ENCODE measurements around the gene FGF5.
"Not testable (repeated sequence)": the region's sequence is repeated elsewhere in the genome, so short reads cannot be mapped to it uniquely, and the experiment has no call there.

Gene FGF5

DNA sequence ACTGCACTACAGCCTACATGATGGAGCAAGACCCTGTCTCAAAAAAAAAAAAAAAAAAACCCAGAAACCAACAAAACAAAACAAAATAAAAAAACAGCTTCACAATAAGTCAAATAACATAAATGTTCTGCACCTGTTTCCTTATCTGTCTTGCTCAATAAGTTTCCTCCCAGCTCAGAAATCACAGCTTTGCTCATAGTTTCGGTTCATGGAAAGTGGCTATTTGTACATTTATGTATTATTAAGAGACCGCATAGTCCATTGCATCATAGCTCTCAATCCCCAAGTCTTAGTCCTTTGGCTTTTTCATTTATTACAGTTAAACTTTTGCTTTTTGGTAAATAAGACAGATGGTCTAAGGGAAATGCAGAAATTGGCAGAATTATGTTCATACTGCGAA, 44.7 kb downstream of the FGF5 start:
- Histone ChIP-seq H3K4me1 (ENCODE audit: insufficient read depth, poor library complexity, severe bottlenecking) (peaks cover 40% of the 10 kb centered on the region), H3K4me3 (ENCODE audit: severe bottlenecking) (no peak overlapping the region), H3K27ac (ENCODE audit: poor library complexity, severe bottlenecking) (no peak overlapping the region), H3K9me3 (ENCODE audit: severe bottlenecking) (no peaks in the 10 kb centered on the region), H3K36me3 (ENCODE audit: low read depth) (no peaks in the 10 kb centered on the region), H3K27me3 (ENCODE audit: insufficient read depth, poor library complexity, severe bottlenecking) (no peaks in the 10 kb centered on the region)
- DNase-seq (ENCODE audit: low spot score) (no peak), ATAC-seq (ENCODE audit: low read depth) (no peak)
- TF ChIP-seq, protein P1, sequence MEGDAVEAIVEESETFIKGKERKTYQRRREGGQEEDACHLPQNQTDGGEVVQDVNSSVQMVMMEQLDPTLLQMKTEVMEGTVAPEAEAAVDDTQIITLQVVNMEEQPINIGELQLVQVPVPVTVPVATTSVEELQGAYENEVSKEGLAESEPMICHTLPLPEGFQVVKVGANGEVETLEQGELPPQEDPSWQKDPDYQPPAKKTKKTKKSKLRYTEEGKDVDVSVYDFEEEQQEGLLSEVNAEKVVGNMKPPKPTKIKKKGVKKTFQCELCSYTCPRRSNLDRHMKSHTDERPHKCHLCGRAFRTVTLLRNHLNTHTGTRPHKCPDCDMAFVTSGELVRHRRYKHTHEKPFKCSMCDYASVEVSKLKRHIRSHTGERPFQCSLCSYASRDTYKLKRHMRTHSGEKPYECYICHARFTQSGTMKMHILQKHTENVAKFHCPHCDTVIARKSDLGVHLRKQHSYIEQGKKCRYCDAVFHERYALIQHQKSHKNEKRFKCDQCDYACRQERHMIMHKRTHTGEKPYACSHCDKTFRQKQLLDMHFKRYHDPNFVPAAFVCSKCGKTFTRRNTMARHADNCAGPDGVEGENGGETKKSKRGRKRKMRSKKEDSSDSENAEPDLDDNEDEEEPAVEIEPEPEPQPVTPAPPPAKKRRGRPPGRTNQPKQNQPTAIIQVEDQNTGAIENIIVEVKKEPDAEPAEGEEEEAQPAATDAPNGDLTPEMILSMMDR (IDR thresholded peaks at IDR 0.05; ENCODE audit: poor library complexity, severe bottlenecking) = no peak

DNA sequence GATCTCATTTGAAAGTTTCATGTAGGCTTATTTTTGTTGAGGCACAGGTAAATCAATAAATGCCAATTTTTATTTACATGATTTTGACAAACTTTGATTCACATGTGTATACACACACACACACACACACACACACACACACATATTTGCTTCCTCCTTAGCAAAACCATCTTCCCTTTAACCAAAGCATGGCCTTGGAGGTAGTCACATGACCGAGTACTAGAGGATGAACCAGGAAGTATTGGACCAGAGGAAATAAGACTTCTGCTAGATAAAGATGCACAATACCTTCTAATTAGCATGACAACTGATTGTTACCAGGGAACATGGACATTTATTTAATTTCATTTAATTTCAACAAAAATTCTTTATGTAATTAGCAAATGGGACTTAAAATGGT, 45.7 kb downstream of the FGF5 start:
- TF ChIP-seq, protein P1 (IDR thresholded peaks at IDR 0.05; ENCODE audit: poor library complexity, severe bottlenecking) = no peak
- DNase-seq (ENCODE audit: low spot score) = no peak
- ATAC-seq (ENCODE audit: low read depth) = no peak
- H3K27me3 ChIP-seq (ENCODE audit: insufficient read depth, poor library complexity, severe bottlenecking) = no peaks in the 10 kb centered on the region
- peaks cover 30% of the 10 kb centered on the region for H3K4me1 ChIP-seq (ENCODE audit: insufficient read depth, poor library complexity, severe bottlenecking)
- H3K36me3 ChIP-seq (ENCODE audit: low read depth) = no peaks in the 10 kb centered on the region
- H3K4me3 ChIP-seq (ENCODE audit: severe bottlenecking) = no peak overlapping the region
- H3K9me3 ChIP-seq (ENCODE audit: severe bottlenecking) = no peaks in the 10 kb centered on the region
- no peak overlapping the region for H3K27ac ChIP-seq (ENCODE audit: poor library complexity, severe bottlenecking)

DNA sequence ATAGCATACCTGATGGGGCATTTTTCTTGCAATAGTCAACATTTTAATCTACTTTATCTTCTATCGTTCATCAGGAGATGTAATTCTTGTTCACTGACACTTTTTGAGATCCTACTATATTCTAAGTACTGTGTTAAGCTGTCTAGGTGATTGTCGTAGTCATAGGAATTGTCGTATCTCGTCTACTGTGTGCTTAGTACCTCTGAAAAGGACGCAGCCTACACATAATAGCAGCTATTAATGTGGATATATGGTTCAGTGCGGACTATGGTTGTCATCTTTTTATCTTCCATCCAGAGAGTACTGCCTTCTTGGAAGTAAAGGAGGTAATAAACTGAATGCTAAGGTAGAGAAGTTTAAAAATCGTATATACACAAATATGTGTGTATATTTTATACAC, 47.2 kb downstream of the FGF5 start:
- H3K4me1 ChIP-seq (ENCODE audit: insufficient read depth, poor library complexity, severe bottlenecking) = peaks cover 15% of the 10 kb centered on the region
- H3K4me3 ChIP-seq (ENCODE audit: severe bottlenecking) = no peak overlapping the region
- H3K36me3 ChIP-seq (ENCODE audit: low read depth) = no peaks in the 10 kb centered on the region
- no peak for DNase-seq (ENCODE audit: low spot score)
- H3K27me3 ChIP-seq (ENCODE audit: insufficient read depth, poor library complexity, severe bottlenecking) = no peaks in the 10 kb centered on the region
- TF ChIP-seq, protein P1 (IDR thresholded peaks at IDR 0.05; ENCODE audit: poor library complexity, severe bottlenecking) = no peak
- no peaks in the 10 kb centered on the region for H3K9me3 ChIP-seq (ENCODE audit: severe bottlenecking)
- H3K27ac ChIP-seq (ENCODE audit: poor library complexity, severe bottlenecking) = no peak overlapping the region
- ATAC-seq (ENCODE audit: low read depth) = no peak

DNA sequence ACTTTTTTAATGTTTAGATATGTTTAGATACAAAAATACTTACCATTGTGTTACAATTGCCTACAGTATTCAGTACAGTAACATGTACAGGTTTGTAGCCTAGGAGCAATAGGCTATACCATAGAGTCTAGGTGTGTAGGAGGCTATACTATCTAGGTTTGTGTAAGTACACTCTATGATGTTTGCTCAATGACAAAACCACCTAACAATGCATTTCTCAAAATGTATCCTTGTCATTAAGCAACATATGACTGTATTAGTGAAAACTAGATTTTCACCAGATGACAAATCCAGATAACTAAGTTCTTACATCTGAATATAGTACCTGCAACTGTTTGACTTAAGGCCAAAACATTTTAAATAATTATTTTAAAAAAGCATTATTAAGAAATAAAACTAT, 49.4 kb downstream of the FGF5 start:
- H3K4me1 ChIP-seq (ENCODE audit: insufficient read depth, poor library complexity, severe bottlenecking); H3K27ac ChIP-seq (ENCODE audit: poor library complexity, severe bottlenecking); H3K9me3 ChIP-seq (ENCODE audit: severe bottlenecking); H3K27me3 ChIP-seq (ENCODE audit: insufficient read depth, poor library complexity, severe bottlenecking); H3K4me3 ChIP-seq (ENCODE audit: severe bottlenecking); H3K36me3 ChIP-seq (ENCODE audit: low read depth); DNase-seq (ENCODE audit: low spot score): not testable (repeated sequence)
- peak; percentile 69 for ATAC-seq (ENCODE audit: low read depth)

DNA sequence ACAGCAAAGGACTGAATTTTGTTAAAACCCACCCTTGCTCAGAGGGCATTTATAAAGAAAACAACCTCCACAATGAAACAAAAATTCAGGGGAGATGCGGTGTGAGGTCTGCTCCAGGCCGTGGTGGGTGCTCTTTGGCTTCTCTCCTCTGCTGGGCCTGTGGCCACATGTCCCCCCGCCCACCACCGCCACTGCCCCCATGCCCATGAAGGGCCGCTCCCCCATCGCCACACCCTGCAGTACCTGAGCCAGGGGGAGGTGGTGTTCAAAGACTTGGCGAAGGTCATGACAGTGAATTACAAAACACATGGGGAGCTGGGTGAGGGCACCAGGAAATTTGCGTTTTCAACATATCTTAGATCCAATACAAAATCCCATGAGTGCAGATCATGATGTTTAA, 54.9 kb downstream of the FGF5 start:
- DNase-seq (ENCODE audit: low spot score) = no peak
- TF ChIP-seq, protein P1 (IDR thresholded peaks at IDR 0.05; ENCODE audit: poor library complexity, severe bottlenecking) = no peak
- H3K4me1 ChIP-seq (ENCODE audit: insufficient read depth, poor library complexity, severe bottlenecking) = peaks cover 4% of the 10 kb centered on the region
- H3K4me3 ChIP-seq (ENCODE audit: severe bottlenecking) = no peak overlapping the region
- H3K36me3 ChIP-seq (ENCODE audit: low read depth) = no peaks in the 10 kb centered on the region
- no peaks in the 10 kb centered on the region for H3K9me3 ChIP-seq (ENCODE audit: severe bottlenecking)
- no peaks in the 10 kb centered on the region for H3K27me3 ChIP-seq (ENCODE audit: insufficient read depth, poor library complexity, severe bottlenecking)
- no peak for ATAC-seq (ENCODE audit: low read depth)
- no peak overlapping the region for H3K27ac ChIP-seq (ENCODE audit: poor library complexity, severe bottlenecking)
